Activated T-helper 1 cell treated with anti-CD3 and anti-CD28 coated beads, Interleukin-2, amount 50 U/mL, for 16 hours (primary cell): ENCODE data around the gene WDR35.

Experiments
- DNase-seq, 2 donors: peaks; one replicate each; pipeline ENCODE4 v3.0.0-alpha.2; 2020; ENCODE audit warnings: low read depth in 1 of 2, low spot score in 1 of 2

The WDR35 gene

GRCh38 chr2:19872302-19872701 is 117.6 kb downstream of the WDR35 start:
- DNase-seq: no peak

GRCh38 chr2:19871836-19872235 is 118.1 kb downstream of the WDR35 start:
- no peak for DNase-seq

GRCh38 chr2:19870792-19871191 is 119.1 kb downstream of the WDR35 start:
- DNase-seq: no peak

- peak; percentile 36 to 42 for DNase-seq
Observed at GRCh38 chr2:19868701-19869580, 121.0 kb downstream of the WDR35 start.

GRCh38 chr2:19868224-19868623 is 121.7 kb downstream of the WDR35 start:
- no peak for DNase-seq

- no peak for DNase-seq
Observed at GRCh38 chr2:19866771-19867170, 123.1 kb downstream of the WDR35 start.

GRCh38 chr2:19865151-19865550 is 124.8 kb downstream of the WDR35 start:
- no peak for DNase-seq

- no peak for DNase-seq
Observed at GRCh38 chr2:19864381-19864780, 125.5 kb downstream of the WDR35 start.

GRCh38 chr2:19863303-19864041 is 126.4 kb downstream of the WDR35 start:
- peak; percentile 51 to 53 for DNase-seq

- DNase-seq: no peak
Observed at GRCh38 chr2:19861813-19862212, 128.1 kb downstream of the WDR35 start.
